ENCODE measurements around the gene IRF2BP1.
A peak's percentile ranks its signal among the peaks of the same experiment; 100 is the strongest.

DNA sequence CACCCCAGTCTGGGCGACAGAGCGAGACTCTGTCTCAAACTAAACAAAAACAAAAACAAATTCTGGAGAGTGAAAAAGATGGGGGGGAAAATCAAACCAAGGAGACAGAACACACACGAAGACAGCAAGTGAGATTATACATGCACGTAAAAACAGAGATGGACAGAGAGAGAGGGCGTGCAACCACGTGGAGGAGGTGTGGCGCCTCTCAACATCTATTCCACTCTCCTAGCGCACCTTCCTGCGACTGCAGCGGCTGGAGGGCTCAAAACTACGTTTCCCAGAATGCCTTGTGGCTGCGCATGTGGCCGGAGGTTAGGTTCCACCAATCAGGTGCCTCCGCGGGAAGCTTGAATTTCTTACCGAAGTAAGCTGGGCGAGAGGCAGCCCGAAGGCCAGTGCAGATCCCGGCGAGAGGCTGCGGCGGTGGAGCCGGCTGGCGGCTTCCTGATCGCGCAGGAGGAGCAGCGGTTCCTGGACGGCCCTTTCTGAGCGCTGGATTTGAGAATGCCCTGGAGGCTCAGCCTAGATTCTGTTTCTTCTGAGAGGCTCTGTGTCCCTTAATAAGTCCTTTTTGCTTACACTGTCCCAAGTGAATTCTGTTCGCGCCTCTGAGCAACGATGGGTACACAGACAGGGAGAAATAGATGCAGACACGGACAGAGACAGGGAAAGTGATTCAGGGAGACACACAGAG lies 41.8 kb upstream of the IRF2BP1 start:
- TF ChIP-seq, protein P1, sequence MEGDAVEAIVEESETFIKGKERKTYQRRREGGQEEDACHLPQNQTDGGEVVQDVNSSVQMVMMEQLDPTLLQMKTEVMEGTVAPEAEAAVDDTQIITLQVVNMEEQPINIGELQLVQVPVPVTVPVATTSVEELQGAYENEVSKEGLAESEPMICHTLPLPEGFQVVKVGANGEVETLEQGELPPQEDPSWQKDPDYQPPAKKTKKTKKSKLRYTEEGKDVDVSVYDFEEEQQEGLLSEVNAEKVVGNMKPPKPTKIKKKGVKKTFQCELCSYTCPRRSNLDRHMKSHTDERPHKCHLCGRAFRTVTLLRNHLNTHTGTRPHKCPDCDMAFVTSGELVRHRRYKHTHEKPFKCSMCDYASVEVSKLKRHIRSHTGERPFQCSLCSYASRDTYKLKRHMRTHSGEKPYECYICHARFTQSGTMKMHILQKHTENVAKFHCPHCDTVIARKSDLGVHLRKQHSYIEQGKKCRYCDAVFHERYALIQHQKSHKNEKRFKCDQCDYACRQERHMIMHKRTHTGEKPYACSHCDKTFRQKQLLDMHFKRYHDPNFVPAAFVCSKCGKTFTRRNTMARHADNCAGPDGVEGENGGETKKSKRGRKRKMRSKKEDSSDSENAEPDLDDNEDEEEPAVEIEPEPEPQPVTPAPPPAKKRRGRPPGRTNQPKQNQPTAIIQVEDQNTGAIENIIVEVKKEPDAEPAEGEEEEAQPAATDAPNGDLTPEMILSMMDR (CRISPR knock-in tag; IDR thresholded peaks at IDR 0.05), result peak; percentile 43
- TF ChIP-seq, protein P2, sequence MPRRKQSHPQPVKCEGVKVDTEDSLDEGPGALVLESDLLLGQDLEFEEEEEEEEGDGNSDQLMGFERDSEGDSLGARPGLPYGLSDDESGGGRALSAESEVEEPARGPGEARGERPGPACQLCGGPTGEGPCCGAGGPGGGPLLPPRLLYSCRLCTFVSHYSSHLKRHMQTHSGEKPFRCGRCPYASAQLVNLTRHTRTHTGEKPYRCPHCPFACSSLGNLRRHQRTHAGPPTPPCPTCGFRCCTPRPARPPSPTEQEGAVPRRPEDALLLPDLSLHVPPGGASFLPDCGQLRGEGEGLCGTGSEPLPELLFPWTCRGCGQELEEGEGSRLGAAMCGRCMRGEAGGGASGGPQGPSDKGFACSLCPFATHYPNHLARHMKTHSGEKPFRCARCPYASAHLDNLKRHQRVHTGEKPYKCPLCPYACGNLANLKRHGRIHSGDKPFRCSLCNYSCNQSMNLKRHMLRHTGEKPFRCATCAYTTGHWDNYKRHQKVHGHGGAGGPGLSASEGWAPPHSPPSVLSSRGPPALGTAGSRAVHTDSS (CRISPR knock-in tag; conservative IDR thresholded peaks at IDR 0.05), result no peak
- TF ChIP-seq ZNF256 (CRISPR knock-in tag; conservative IDR thresholded peaks at IDR 0.05) (no peak), ZNF263 (CRISPR knock-in tag; IDR thresholded peaks at IDR 0.05) (no peak), ZNF446 (CRISPR knock-in tag; IDR thresholded peaks at IDR 0.05) (no peak)
- TF ChIP-seq, protein P3, sequence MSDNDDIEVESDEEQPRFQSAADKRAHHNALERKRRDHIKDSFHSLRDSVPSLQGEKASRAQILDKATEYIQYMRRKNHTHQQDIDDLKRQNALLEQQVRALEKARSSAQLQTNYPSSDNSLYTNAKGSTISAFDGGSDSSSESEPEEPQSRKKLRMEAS (IDR thresholded peaks at IDR 0.05), result peak; percentile 97

All from HepG2 (cell line).